Breast epithelium (tissue), 3 donors: Measurements from ENCODE around the gene TDRD12.

Source experiments
- CTCF ChIP-seq, 3 donors: fragments of 450-650 bp; IDR thresholded peaks; one replicate each; pipeline ENCODE4 v1.5.1; 2016 to 2017; ENCODE audit warnings: antibody characterized with exemption in 3 of 3, mild to moderate bottlenecking in 3 of 3, moderate library complexity in 3 of 3
- POLR2AphosphoS5 ChIP-seq, 3 donors: sonication (generic); formaldehyde crosslinking; IDR thresholded peaks; one replicate each; pipeline ENCODE4 v1.6.1; 2017; ENCODE audit warnings: antibody characterized with exemption in 3 of 3

GRCh38 chr19:32743447-32743846 lies 23.9 kb downstream of the TDRD12 start:
- TF ChIP-seq POLR2AphosphoS5 (IDR thresholded peaks at IDR 0.05) (no peak), CTCF (IDR thresholded peaks at IDR 0.05) (no peak)
